Measurements from ENCODE around the gene SMIM41. TPM values are rescaled to one million over a fixed set of nuclear protein-coding genes. Genes with fewer than 3 reads are reported as not detected.
A peak's percentile ranks its signal among the peaks of the same experiment; 100 is the strongest.

The SMIM41 gene
- total RNA-seq, 1 experiment from 2014 or later: not detected

DNA sequence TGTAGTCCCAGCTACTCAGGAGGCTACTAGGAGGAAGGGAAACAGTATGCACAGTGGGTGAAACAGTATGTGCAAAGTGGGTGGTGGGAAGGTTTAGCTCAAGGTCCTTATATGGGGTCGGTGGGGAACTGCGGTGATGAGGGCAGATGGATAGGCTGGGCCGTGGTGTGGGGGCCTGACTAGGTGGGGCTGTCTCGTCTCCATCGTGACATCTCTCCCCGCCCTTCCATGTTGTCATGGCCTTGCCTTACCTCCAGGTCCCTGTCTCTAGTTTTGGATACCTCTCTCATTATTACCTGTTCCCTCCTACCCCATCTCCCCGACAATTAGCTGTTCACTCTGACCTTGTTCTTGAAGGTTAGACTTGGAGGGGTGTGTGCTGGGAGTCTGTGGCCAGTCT, 32.6 kb upstream of the SMIM41 start:
- ChIA-PET CTCF (interaction anchor here (1.2 kb wide), 1 partner anchor 21 kb away, joined by 4 read pairs; no protein-coding TSS in a partner anchor), POLR2A (ENCODE audit: unreplicated experiment) (no interaction called here)
- BruUV-seq (replicated peaks): no TSS peak
- Histone ChIP-seq H3K79me2 (ENCODE audit: low read depth) (no peaks in the 10 kb centered on the region), H2AFZ (no peak overlapping the region), H3K4me1 (replicated peaks; ENCODE audit: insufficient read depth) (peaks cover 26% of the 10 kb centered on the region), H3F3A (ENCODE audit: insufficient read depth, low read depth) (peaks cover 25% of the 10 kb centered on the region), H3K4me2 (no peak overlapping the region), H3K27me3 (ENCODE audit: insufficient read depth, low read depth) (no peaks in the 10 kb centered on the region), H3K9me3 (ENCODE audit: insufficient read depth, low read depth) (no peaks in the 10 kb centered on the region), H3K27ac (no peak overlapping the region), H3K4me3 (no peak overlapping the region), H3K9me2 (ENCODE audit: insufficient read depth) (no peaks in the 10 kb centered on the region), H4K20me1 (ENCODE audit: insufficient read depth) (no peaks in the 10 kb centered on the region), H3K36me3 (ENCODE audit: low read depth) (no peaks in the 10 kb centered on the region)
- intact Hi-C loops (cut with micrococcal nuclease; ENCODE audit: unreplicated experiment): no loop called here
- no peak for TF ChIP-seq EZH2 (IDR thresholded peaks at IDR 0.05; ENCODE audit: low read depth)
- TF ChIP-seq, protein P1, sequence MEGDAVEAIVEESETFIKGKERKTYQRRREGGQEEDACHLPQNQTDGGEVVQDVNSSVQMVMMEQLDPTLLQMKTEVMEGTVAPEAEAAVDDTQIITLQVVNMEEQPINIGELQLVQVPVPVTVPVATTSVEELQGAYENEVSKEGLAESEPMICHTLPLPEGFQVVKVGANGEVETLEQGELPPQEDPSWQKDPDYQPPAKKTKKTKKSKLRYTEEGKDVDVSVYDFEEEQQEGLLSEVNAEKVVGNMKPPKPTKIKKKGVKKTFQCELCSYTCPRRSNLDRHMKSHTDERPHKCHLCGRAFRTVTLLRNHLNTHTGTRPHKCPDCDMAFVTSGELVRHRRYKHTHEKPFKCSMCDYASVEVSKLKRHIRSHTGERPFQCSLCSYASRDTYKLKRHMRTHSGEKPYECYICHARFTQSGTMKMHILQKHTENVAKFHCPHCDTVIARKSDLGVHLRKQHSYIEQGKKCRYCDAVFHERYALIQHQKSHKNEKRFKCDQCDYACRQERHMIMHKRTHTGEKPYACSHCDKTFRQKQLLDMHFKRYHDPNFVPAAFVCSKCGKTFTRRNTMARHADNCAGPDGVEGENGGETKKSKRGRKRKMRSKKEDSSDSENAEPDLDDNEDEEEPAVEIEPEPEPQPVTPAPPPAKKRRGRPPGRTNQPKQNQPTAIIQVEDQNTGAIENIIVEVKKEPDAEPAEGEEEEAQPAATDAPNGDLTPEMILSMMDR (conservative IDR thresholded peaks at IDR 0.05): no peak
- DNase-seq: no peak

DNA sequence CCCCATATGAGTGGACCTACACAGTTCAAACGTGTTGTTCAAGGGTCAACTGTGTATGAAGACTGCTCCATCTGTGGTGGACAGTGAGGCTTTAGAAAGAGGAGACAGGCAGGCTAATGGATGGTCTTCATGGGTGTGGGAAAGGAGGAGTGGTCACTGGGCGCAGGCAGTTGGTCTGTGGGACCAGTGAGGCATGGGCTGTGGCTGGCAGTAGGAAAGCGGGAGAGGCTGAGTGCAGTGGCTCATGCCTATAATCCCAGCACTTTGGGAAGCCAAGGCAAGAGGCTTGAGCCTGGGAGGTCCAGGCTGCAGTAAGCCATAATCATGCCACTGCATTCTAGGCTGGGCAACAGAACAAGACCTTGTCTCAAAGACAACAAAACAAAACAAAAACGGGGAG, 30.2 kb upstream of the SMIM41 start:
- ChIA-PET CTCF (no interaction called here), POLR2A (ENCODE audit: unreplicated experiment) (interaction anchor here (0.6 kb wide), 1 partner anchor 22 kb away, joined by 3 read pairs; no protein-coding TSS in a partner anchor)
- H4K20me1 ChIP-seq (ENCODE audit: insufficient read depth): no peaks in the 10 kb centered on the region

DNA sequence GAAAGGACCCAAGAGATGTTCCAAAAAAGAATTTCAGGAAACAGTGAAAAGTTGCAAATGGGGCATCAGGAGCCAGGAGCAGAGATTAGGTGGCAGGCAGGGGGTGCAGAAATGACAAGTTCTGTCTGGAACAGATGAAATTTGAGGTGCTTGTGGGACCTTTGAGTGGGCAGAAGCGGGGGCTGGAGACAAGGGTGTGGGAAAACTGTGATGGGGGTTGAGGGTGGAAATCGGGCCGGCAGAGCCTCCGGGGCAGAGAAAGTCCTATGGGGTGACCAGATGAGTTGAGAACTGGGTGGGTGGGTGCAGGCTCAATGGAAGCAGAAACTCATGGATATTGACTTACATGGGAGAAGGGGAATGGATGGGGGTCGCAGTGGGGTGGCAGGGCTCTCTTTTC, 29.8 kb upstream of the SMIM41 start:
- no TSS peak for BruUV-seq (replicated peaks)
- ChIA-PET CTCF (no interaction called here), POLR2A (ENCODE audit: unreplicated experiment) (no interaction called here)
- peaks cover 26% of the 10 kb centered on the region for H3K4me1 ChIP-seq (replicated peaks; ENCODE audit: insufficient read depth)
- intact Hi-C loops (cut with micrococcal nuclease; ENCODE audit: unreplicated experiment): loop anchor here (2.0 kb wide), 1 partner anchor 13 kb away; no protein-coding TSS in a partner anchor
- peak in 1 of 2 experiments; percentile 20 for DNase-seq
- no peaks in the 10 kb centered on the region for H3K27me3 ChIP-seq (ENCODE audit: insufficient read depth, low read depth)
- H2AFZ ChIP-seq: no peak overlapping the region
- TF ChIP-seq, protein P1 (conservative IDR thresholded peaks at IDR 0.05): no peak
- no peak for TF ChIP-seq EZH2 (IDR thresholded peaks at IDR 0.05; ENCODE audit: low read depth)
- H3K4me3 ChIP-seq: no peak overlapping the region
- H4K20me1 ChIP-seq (ENCODE audit: insufficient read depth): no peaks in the 10 kb centered on the region
- no peaks in the 10 kb centered on the region for H3K36me3 ChIP-seq (ENCODE audit: low read depth)
- peaks cover 27% of the 10 kb centered on the region for H3F3A ChIP-seq (ENCODE audit: insufficient read depth, low read depth)
- H3K4me2 ChIP-seq: peak overlapping the region; percentile 99
- no peaks in the 10 kb centered on the region for H3K9me2 ChIP-seq (ENCODE audit: insufficient read depth)
- H3K79me2 ChIP-seq (ENCODE audit: low read depth): no peaks in the 10 kb centered on the region
- H3K9me3 ChIP-seq (ENCODE audit: insufficient read depth, low read depth): no peaks in the 10 kb centered on the region
- no peak overlapping the region for H3K27ac ChIP-seq

More for the DNA sequence above, 30.2 kb upstream of the SMIM41 start:
- peaks cover 27% of the 10 kb centered on the region for H3F3A ChIP-seq (ENCODE audit: insufficient read depth, low read depth)
- H3K27me3 ChIP-seq (ENCODE audit: insufficient read depth, low read depth): no peaks in the 10 kb centered on the region
- H3K4me3 ChIP-seq: no peak overlapping the region
- intact Hi-C loops (cut with micrococcal nuclease; ENCODE audit: unreplicated experiment): no loop called here
- H3K79me2 ChIP-seq (ENCODE audit: low read depth): no peaks in the 10 kb centered on the region
- H3K27ac ChIP-seq: no peak overlapping the region
- DNase-seq: no peak
- no peak overlapping the region for H2AFZ ChIP-seq
- H3K9me2 ChIP-seq (ENCODE audit: insufficient read depth): no peaks in the 10 kb centered on the region
- no peaks in the 10 kb centered on the region for H3K9me3 ChIP-seq (ENCODE audit: insufficient read depth, low read depth)
- peak overlapping the region; percentile 99; the same call in 1 of the 2 replicates for H3K4me2 ChIP-seq
- no peaks in the 10 kb centered on the region for H3K36me3 ChIP-seq (ENCODE audit: low read depth)
- no TSS peak for BruUV-seq (replicated peaks)
- TF ChIP-seq, protein P1 (conservative IDR thresholded peaks at IDR 0.05): no peak
- TF ChIP-seq EZH2 (IDR thresholded peaks at IDR 0.05; ENCODE audit: low read depth): no peak
- peaks cover 26% of the 10 kb centered on the region for H3K4me1 ChIP-seq (replicated peaks; ENCODE audit: insufficient read depth)
